D341Med (cell line): ENCODE results near the gene KLRB1.
"Not testable (repeated sequence)": the region's sequence is repeated elsewhere in the genome, so short reads cannot be mapped to it uniquely, and the experiment has no call there.

Experiments
- DNase-seq: peaks from one replicate; pipeline ENCODE4 v3.0.0; 2012; ENCODE audit warnings: low spot score

The KLRB1 gene

GRCh38 chr12:9619411-9620179 is 11.9 kb upstream of the KLRB1 start:
- DNase-seq, result no peak

GRCh38 chr12:9618906-9619305 is 11.2 kb upstream of the KLRB1 start:
- not testable (repeated sequence) for DNase-seq

DNA sequence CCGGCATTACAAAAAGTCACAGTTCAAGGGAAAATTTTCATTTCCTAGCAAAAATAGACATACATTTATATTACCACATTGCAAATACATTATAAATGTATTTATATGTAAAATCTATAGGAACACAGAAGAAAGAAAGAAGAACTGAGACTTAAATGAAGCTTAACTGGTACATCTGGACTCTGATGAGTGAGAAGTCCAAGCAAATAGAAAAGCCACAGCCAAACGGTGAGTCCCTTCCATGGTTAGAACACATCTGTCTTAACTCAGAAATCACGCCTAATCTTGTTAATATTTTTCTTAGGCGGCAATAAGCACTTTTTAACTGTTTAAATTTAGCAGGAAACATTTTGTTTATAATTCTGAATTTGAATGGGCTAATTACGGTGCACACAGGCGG is 9.4 kb upstream of the KLRB1 start:
- DNase-seq, result no peak

GRCh38 chr12:9615420-9616136 is 7.9 kb upstream of the KLRB1 start:
- no peak for DNase-seq

DNA sequence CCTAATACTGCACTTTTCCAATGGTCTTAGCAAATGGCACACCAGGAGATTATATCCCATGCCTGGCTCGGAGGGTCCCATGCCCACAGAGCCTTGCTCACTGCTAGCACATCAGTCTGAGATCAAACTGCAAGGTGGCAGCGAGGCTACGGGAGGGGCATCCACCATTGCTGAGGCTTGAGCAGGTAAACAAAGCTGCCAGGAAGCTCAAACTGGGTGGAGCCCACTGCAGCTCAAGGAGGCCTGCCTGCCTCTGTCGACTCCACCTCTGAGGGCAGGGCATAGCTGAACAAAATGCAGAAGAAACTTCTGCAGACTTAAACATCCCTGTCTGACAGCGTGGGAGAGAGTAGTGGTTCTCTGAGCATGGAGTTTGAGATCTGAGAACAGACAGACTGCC is 2.9 kb upstream of the KLRB1 start:
- DNase-seq, result not testable (repeated sequence)

DNA sequence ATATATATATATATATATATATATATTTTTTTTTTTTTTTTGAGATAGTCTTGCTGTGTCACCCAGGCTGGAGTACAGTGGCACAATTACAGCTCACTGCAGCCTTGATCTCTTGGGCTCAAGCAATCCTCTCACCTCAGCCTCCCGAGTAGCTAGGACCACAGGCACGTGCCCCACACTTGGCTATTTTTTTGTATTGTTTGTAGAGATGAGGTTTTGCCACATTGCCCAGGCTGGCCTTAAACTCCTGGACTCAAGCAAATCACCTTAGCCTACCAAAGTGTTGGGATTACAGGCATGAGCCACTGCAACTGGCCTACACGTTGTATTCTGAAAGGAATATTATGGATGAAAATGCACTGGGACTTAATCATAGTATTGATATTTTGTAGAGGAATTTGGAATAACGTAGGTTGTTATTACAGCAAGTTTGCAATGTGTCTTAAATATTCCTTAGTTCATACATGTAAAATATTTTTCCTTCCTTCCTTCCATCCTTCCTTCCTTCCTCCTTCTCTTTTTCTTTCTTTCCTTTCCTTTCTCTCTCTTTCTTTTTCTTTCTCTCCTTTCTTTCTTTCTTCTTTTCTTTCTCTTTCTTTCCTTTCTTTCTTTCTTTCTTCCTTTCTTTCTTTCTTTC is 862 bp downstream of the KLRB1 start:
- no peak for DNase-seq

- no peak for DNase-seq
Observed at GRCh38 chr12:9606247-9606646, 1.5 kb downstream of the KLRB1 start.

DNA sequence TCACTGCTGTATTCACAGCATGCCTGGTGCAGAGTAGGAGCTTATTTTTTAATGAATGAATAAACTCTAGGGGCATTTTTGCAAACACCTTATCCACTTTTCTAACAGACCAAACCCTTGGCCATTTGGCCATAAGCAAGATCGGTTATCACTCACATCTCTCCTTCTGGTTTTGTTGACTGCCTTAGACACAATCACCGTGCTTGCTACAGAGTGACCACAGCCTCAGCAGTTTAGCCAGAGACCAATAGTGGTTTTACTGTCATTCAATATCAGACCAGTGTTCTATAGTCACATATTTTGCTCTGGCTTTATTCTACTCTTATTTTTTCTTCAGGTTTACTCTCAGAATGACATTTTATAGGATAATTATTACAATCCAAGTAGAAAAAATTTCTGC is 2.2 kb downstream of the KLRB1 start:
- DNase-seq, result no peak

DNA sequence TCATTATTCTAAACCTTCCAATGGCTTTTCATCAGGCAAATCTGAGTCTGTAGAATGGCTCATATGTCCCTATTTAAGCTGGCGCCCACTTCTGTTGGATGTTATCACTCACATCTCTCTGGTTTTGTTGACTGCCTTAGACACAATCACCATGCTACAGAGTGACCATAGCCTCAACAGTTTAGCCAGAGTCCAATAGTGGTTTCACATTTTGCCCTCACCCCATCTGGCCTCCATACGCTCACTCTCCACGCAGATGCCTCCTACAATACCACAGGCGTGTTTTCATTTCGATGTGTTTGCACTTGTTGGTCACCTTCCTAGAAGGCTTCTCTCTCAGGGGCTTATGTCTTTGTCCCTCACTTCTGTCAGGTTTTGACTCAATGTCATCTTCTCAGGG is 3.4 kb downstream of the KLRB1 start:
- no peak for DNase-seq

DNA sequence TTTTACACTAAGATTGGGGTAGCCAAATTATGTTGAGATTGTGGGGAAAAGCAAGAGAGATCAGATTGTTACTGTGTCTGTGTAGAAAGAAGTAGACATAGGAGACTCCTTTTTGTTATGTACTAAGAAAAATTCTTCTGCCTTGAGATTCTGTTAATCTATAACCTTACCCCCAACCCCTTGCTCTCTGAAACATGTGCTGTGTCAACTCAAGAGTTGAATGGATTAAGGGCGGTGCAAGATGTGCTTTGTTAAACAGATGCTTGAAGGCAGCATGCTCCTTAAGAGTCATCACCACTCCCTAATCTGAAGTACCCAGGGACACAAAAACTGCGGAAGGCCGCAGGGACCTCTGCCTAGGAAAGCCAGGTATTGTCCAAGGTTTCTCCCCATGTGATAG is 7.3 kb downstream of the KLRB1 start:
- not testable (repeated sequence) for DNase-seq

- DNase-seq, result no peak
Observed at GRCh38 chr12:9598363-9598762, 9.4 kb downstream of the KLRB1 start.

- DNase-seq, result no peak
Observed at GRCh38 chr12:9597365-9597764, 10.4 kb downstream of the KLRB1 start.

- no peak for DNase-seq
Observed at GRCh38 chr12:9590441-9590840, 17.3 kb downstream of the KLRB1 start.

- DNase-seq, result no peak
Observed at GRCh38 chr12:9588749-9589148, 19.0 kb downstream of the KLRB1 start.

DNA sequence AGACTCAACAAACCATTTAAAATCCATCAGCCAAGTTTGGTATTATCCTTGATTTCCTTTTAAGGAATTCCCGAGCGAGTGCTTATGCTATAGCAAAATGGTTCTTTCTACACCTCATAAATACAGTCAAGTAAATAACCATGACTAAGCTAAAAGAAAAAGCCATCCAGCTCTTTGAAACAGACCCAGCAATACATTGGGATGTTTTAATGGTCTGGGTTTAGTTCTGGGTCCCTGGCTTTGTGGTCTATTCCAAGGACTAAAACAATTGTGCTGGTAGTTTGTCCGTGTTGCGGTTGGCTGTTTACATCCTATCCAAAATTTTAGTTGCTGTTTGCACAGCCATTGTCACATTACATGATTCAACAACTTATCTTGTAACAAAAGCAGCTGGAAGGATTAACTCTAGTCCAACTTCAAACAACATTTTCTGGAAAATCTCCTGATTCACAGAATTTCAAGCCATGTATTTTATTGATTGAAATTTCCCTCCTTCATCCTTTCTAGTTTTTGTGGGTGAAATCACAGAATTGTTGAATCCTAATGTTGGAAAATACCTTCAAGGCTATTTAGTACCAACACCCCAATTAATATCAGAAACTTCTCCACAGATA is 19.6 kb downstream of the KLRB1 start:
- DNase-seq, result no peak

DNA sequence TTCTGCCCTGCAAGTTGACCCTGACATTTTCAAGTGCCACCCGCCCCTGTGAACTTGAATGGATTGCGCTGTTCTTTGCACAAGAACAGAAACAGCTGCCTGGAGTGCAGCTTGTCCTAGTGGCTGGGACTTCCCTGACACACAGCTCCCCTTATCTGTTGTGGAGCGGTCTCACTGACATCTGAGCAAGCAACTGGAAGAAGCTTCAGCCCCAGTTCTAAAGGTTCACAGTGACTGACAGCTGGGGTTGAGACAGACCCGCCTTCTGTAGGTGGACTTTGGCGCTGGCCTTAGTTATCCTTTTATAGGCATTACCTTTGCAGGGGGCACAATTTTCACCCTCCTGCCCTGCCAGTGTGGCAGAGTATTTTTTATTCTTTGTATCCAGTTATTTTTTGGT is 30.0 kb downstream of the KLRB1 start:
- DNase-seq, result not testable (repeated sequence)

GRCh38 chr12:9567151-9567550 is 40.6 kb downstream of the KLRB1 start:
- DNase-seq, result not testable (repeated sequence)

- not testable (repeated sequence) for DNase-seq
Observed at GRCh38 chr12:9566113-9566512, 41.6 kb downstream of the KLRB1 start.

GRCh38 chr12:9564418-9564817 is 43.3 kb downstream of the KLRB1 start:
- DNase-seq, result not testable (repeated sequence)

DNA sequence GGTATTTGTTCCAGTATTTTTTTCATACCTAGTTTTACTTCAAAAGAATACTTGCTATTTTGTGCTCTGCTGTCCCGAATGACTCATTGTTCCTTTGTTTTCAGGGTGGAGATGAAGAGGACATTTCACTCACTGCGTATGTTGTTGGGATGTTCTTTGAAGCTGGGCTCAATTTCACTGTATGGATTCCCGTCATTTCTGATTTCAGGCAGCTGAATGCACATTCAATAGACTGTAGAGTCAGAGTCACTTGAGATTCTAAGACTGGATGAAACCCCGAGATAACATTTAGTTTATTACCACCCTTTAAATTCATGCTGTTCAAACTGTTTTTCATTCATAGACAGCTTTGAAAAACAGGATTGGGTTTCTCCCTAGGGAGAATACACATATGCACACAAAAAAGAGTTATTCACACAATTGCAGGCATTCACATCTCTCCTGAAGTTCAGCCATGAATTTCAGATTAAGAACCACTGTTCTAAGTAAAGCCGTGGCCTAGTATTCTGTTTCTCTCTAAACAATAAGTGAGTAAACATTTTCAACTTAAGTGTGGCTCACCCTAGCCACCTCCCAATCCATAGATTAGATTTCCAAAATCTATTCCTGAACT is 44.8 kb downstream of the KLRB1 start:
- not testable (repeated sequence) for DNase-seq

- not testable (repeated sequence) for DNase-seq
Observed at GRCh38 chr12:9545489-9545888, 62.2 kb downstream of the KLRB1 start.
